ENCODE measurements around the gene PHACTR1.

GRCh38 chr6:13165502-13166172, 449.1 kb downstream of the PHACTR1 start:
- TF ChIP-seq POLR2A (IDR thresholded peaks at IDR 0.05; ENCODE audit: low read length) (no peak), GATA1 (IDR thresholded peaks at IDR 0.05; ENCODE audit: low read depth, low read length) (no peak)
